ENCODE data around the gene KRT79.

KRT79 gene

GRCh38 chr12:52834727-52835001 lies 553 bp upstream of the KRT79 start:
- no peak for DNase-seq (ENCODE audit: low spot score)

- DNase-seq (ENCODE audit: low spot score): no peak
Measured at GRCh38 chr12:52832985-52833905, 866 bp downstream of the KRT79 start.

GRCh38 chr12:52832451-52832850 lies 1.7 kb downstream of the KRT79 start:
- no peak for DNase-seq (ENCODE audit: low spot score)

- DNase-seq (ENCODE audit: low spot score): no peak
Measured at GRCh38 chr12:52831251-52831650, 2.9 kb downstream of the KRT79 start.

GRCh38 chr12:52829986-52830770 lies 3.9 kb downstream of the KRT79 start:
- DNase-seq (ENCODE audit: low spot score): no peak

GRCh38 chr12:52828591-52829021 lies 5.5 kb downstream of the KRT79 start:
- no peak for DNase-seq (ENCODE audit: low spot score)

GRCh38 chr12:52828156-52828555 lies 6.0 kb downstream of the KRT79 start:
- DNase-seq (ENCODE audit: low spot score): no peak

- no peak for DNase-seq (ENCODE audit: low spot score)
Measured at GRCh38 chr12:52827499-52828090, 6.5 kb downstream of the KRT79 start.

GRCh38 chr12:52826611-52827498 lies 7.3 kb downstream of the KRT79 start:
- no peak for DNase-seq (ENCODE audit: low spot score)

GRCh38 chr12:52825961-52826360 lies 8.2 kb downstream of the KRT79 start:
- no peak for DNase-seq (ENCODE audit: low spot score)

GRCh38 chr12:52824741-52825410 lies 9.2 kb downstream of the KRT79 start:
- no peak for DNase-seq (ENCODE audit: low spot score)

- DNase-seq (ENCODE audit: low spot score): no peak
Measured at GRCh38 chr12:52823761-52824450, 10.2 kb downstream of the KRT79 start.

- DNase-seq (ENCODE audit: low spot score): no peak
Measured at GRCh38 chr12:52822771-52823510, 11.2 kb downstream of the KRT79 start.

GRCh38 chr12:52821826-52822660 lies 12.1 kb downstream of the KRT79 start:
- no peak for DNase-seq (ENCODE audit: low spot score)

- DNase-seq (ENCODE audit: low spot score): no peak
Measured at GRCh38 chr12:52821071-52821730, 12.9 kb downstream of the KRT79 start.

- no peak for DNase-seq (ENCODE audit: low spot score)
Measured at GRCh38 chr12:52820521-52820920, 13.6 kb downstream of the KRT79 start.

- DNase-seq (ENCODE audit: low spot score): no peak
Measured at GRCh38 chr12:52819731-52820510, 14.2 kb downstream of the KRT79 start.
